ENCODE results near the gene ZNRF1. TPM values are rescaled to one million over a fixed set of nuclear protein-coding genes. Genes with fewer than 3 reads are reported as not detected.

ZNRF1 gene
- total RNA-seq, 1 experiment from 2014 or later, result 55.1 TPM

GRCh38 chr16:75147968-75148310 is 149.1 kb downstream of the ZNRF1 start:
- intact Hi-C loops (cut with micrococcal nuclease; ENCODE audit: unreplicated experiment), result no loop called here
- ChIA-PET POLR2A (ENCODE audit: low non-redundant PET) (interaction anchor here (0.6 kb wide), 1 partner anchor 29 kb away, joined by 3 read pairs; no protein-coding TSS in a partner anchor), CTCF (interaction anchor here (1.1 kb wide), 1 partner anchor 149 kb away, joined by 3 read pairs; the partner anchor contains the start of gene ZNRF1)
- H3K9me3 ChIP-seq (ENCODE audit: low read depth, low read length, poor library complexity, severe bottlenecking), result peaks cover 24% of the 10 kb centered on the region
- no peak for DNase-seq (ENCODE audit: low spot score)
- H3K4me1 ChIP-seq (ENCODE audit: insufficient read depth, low read length, poor library complexity, severe bottlenecking), result no peaks in the 10 kb centered on the region
- peaks cover 8% of the 10 kb centered on the region for H3K36me3 ChIP-seq (ENCODE audit: insufficient read depth, low read length, poor library complexity, severe bottlenecking)
- no TSS peak for BruUV-seq (replicated peaks)
- TF ChIP-seq, protein P1, sequence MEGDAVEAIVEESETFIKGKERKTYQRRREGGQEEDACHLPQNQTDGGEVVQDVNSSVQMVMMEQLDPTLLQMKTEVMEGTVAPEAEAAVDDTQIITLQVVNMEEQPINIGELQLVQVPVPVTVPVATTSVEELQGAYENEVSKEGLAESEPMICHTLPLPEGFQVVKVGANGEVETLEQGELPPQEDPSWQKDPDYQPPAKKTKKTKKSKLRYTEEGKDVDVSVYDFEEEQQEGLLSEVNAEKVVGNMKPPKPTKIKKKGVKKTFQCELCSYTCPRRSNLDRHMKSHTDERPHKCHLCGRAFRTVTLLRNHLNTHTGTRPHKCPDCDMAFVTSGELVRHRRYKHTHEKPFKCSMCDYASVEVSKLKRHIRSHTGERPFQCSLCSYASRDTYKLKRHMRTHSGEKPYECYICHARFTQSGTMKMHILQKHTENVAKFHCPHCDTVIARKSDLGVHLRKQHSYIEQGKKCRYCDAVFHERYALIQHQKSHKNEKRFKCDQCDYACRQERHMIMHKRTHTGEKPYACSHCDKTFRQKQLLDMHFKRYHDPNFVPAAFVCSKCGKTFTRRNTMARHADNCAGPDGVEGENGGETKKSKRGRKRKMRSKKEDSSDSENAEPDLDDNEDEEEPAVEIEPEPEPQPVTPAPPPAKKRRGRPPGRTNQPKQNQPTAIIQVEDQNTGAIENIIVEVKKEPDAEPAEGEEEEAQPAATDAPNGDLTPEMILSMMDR (conservative IDR thresholded peaks at IDR 0.05; ENCODE audit: low read depth, low read length), result no peak
- TF ChIP-seq EZH2 (IDR thresholded peaks at IDR 0.05; ENCODE audit: borderline replicate concordance, low read depth, low read length, poor library complexity, severe bottlenecking), result no peak
- no peak overlapping the region for H3K27ac ChIP-seq (ENCODE audit: low read depth, low read length, poor library complexity, severe bottlenecking)
- H3K4me3 ChIP-seq (ENCODE audit: low read depth, low read length, poor library complexity, severe bottlenecking), result peak overlapping the region; percentile 91
- H3K27me3 ChIP-seq (replicated peaks; ENCODE audit: insufficient read depth, low read depth, low read length, poor library complexity), result no peaks in the 10 kb centered on the region

GRCh38 chr16:75148311-75149195 is 149.7 kb downstream of the ZNRF1 start, which contains the start of gene ZFP1:
ZFP1 (plus strand) TSS chr16:75148524; CDS start chr16:75152952, 4,428 bp downstream.
- POLR2A ChIA-PET (ENCODE audit: low non-redundant PET), result interaction anchor here (0.6 kb wide), 1 partner anchor 29 kb away, joined by 3 read pairs; no protein-coding TSS in a partner anchor
- no TSS peak for BruUV-seq (replicated peaks)
- intact Hi-C loops (cut with micrococcal nuclease; ENCODE audit: unreplicated experiment), result no loop called here

DNA sequence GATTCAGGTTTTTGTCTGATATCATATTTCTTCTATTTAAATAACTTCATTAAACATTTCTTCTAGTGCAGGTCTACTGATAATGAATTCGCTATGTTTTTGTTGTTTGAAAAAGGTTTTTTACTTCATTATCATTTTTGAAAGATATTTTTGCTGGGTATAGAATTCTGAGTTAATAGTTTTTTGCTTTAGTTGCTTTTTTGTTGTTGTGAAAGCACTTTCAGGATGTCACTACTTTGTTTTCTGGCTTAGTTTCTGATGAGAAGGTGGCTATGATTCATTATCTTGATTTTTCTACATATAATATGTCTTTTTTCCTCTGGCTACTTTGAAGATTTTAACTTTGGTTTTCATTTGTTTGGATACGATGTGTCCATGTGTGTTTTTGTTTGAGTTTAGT is 153.0 kb downstream of the ZNRF1 start:
- intact Hi-C loops (cut with micrococcal nuclease; ENCODE audit: unreplicated experiment), result no loop called here
- H3K4me3 ChIP-seq (ENCODE audit: low read depth, low read length, poor library complexity, severe bottlenecking), result no peak overlapping the region
- no peak for DNase-seq (ENCODE audit: low spot score)
- no peaks in the 10 kb centered on the region for H3K27me3 ChIP-seq (replicated peaks; ENCODE audit: insufficient read depth, low read depth, low read length, poor library complexity)
- no peaks in the 10 kb centered on the region for H3K4me1 ChIP-seq (ENCODE audit: insufficient read depth, low read length, poor library complexity, severe bottlenecking)
- no TSS peak for BruUV-seq (replicated peaks)
- H3K36me3 ChIP-seq (ENCODE audit: insufficient read depth, low read length, poor library complexity, severe bottlenecking), result peaks cover 37% of the 10 kb centered on the region
- POLR2A ChIA-PET (ENCODE audit: low non-redundant PET), result no interaction called here
- CTCF ChIA-PET, result no interaction called here
- H3K27ac ChIP-seq (ENCODE audit: low read depth, low read length, poor library complexity, severe bottlenecking), result no peak overlapping the region
- peaks cover 33% of the 10 kb centered on the region for H3K9me3 ChIP-seq (ENCODE audit: low read depth, low read length, poor library complexity, severe bottlenecking)
- TF ChIP-seq, protein P1 (conservative IDR thresholded peaks at IDR 0.05; ENCODE audit: low read depth, low read length), result no peak
- no peak for TF ChIP-seq EZH2 (IDR thresholded peaks at IDR 0.05; ENCODE audit: borderline replicate concordance, low read depth, low read length, poor library complexity, severe bottlenecking)

More at GRCh38 chr16:75148311-75149195, 149.7 kb downstream of the ZNRF1 start, which contains the start of gene ZFP1:
- DNase-seq (ENCODE audit: low spot score), result peak; percentile 97
- peak within 1 kb of the TSS; percentile 89 for H3K27ac ChIP-seq (ENCODE audit: low read depth, low read length, poor library complexity, severe bottlenecking)
- TF ChIP-seq, protein P1 (conservative IDR thresholded peaks at IDR 0.05; ENCODE audit: low read depth, low read length), result no peak
- TF ChIP-seq EZH2 (IDR thresholded peaks at IDR 0.05; ENCODE audit: borderline replicate concordance, low read depth, low read length, poor library complexity, severe bottlenecking), result no peak
- H3K4me3 ChIP-seq (ENCODE audit: low read depth, low read length, poor library complexity, severe bottlenecking), result peak within 1 kb of the TSS; percentile 91
- peaks cover 15% of the 10 kb centered on the region for H3K36me3 ChIP-seq (ENCODE audit: insufficient read depth, low read length, poor library complexity, severe bottlenecking)
- peaks cover 30% of the 10 kb centered on the region for H3K9me3 ChIP-seq (ENCODE audit: low read depth, low read length, poor library complexity, severe bottlenecking)
- no peaks in the 10 kb centered on the region for H3K4me1 ChIP-seq (ENCODE audit: insufficient read depth, low read length, poor library complexity, severe bottlenecking)
- no peaks in the 10 kb centered on the region for H3K27me3 ChIP-seq (replicated peaks; ENCODE audit: insufficient read depth, low read depth, low read length, poor library complexity)
- CTCF ChIA-PET, result interaction anchor here (1.1 kb wide), 1 partner anchor 150 kb away, joined by 3 read pairs; the partner anchor contains the start of gene ZNRF1
